SK-N-MC (cell line): ENCODE results near the gene ZBTB20.

ENCODE experiments used
- EZH2 ChIP-seq: fragments of 200-600 bp; sonication (generic); IDR thresholded peaks from one replicate; pipeline ENCODE4 v1.6.1; 2017; ENCODE audit warnings: antibody characterized with exemption
- POLR2AphosphoS5 ChIP-seq: IDR thresholded peaks from 2 replicates; pipeline ENCODE4 v1.6.1; 2012; ENCODE audit warnings: mild to moderate bottlenecking, low read depth, low read length, borderline replicate concordance

GRCh38 chr3:115021061-115021460 is 126.0 kb downstream of the ZBTB20 start:
- TF ChIP-seq EZH2: no peak
- no peak for TF ChIP-seq POLR2AphosphoS5
